ENCODE measurements around the gene BCKDK.

- TF ChIP-seq TAF1 (CRISPR knock-in tag; IDR thresholded peaks at IDR 0.05) (peak; percentile 65), PLSCR1 (CRISPR knock-in tag; IDR thresholded peaks at IDR 0.05; ENCODE audit: borderline replicate concordance) (no peak), ZNF761 (CRISPR knock-in tag; conservative IDR thresholded peaks at IDR 0.05) (no peak; the same call in 1 of the 2 replicates), ZNF704 (CRISPR knock-in tag; IDR thresholded peaks at IDR 0.05; ENCODE audit: borderline replicate concordance) (peak; percentile 35; the same call in 1 of the 2 replicates), ZNF557 (CRISPR knock-in tag; IDR thresholded peaks at IDR 0.05) (peak; percentile 46; the same call in 1 of the 2 replicates), ZUFSP (CRISPR knock-in tag; IDR thresholded peaks at IDR 0.05; ENCODE audit: borderline replicate concordance) (no peak), KDM1A (CRISPR knock-in tag; IDR thresholded peaks at IDR 0.05) (no peak), TCF7L2 (IDR thresholded peaks at IDR 0.05; ENCODE audit: low read depth, low read length) (no peak), REXO4 (CRISPR knock-in tag; IDR thresholded peaks at IDR 0.05; ENCODE audit: borderline replicate concordance) (no peak), GABPA (IDR thresholded peaks at IDR 0.05; ENCODE audit: low read depth, low read length) (peak; percentile 96), GABPA (CRISPR knock-in tag; IDR thresholded peaks at IDR 0.05; ENCODE audit: low read depth) (peak; percentile 98), CTCF (CRISPR knock-in tag; IDR thresholded peaks at IDR 0.05) (no peak; the same call in 1 of the 2 replicates), POLR2A (IDR thresholded peaks at IDR 0.05; ENCODE audit: insufficient read depth in 1 of 2, low read depth in 2 of 2, low read length in 2 of 2) (peak; percentile 84 to 90), ZNF563 (CRISPR knock-in tag; IDR thresholded peaks at IDR 0.05) (no peak; the same call in 1 of the 2 replicates)
These were observed 34.0 kb upstream of the BCKDK start, which contains the start of the genes ZNF646 and ZNF668 for GRCh38 chr16:31073970-31074813.
